GM18868 (cell line): ENCODE results near the gene MMD2.
"Not testable (repeated sequence)": the region's sequence is repeated elsewhere in the genome, so short reads cannot be mapped to it uniquely, and the experiment has no call there.

Experiments used
- ATAC-seq: cut with Tn5 transposase; IDR thresholded peaks from one replicate; pipeline ENCODE4 v1.9.1; 2021; ENCODE audit warnings: mild to moderate bottlenecking, moderate library complexity; ENCODE audit not compliant: unreplicated experiment

The MMD2 gene

GRCh38 chr7:4895766-4896165 is 63.2 kb downstream of the MMD2 start:
- no peak for ATAC-seq

- ATAC-seq: no peak
Measured at GRCh38 chr7:4894482-4894881, 64.5 kb downstream of the MMD2 start.

- ATAC-seq: no peak
Measured at GRCh38 chr7:4893929-4894475, 65.0 kb downstream of the MMD2 start.

GRCh38 chr7:4893188-4893587 is 65.8 kb downstream of the MMD2 start:
- ATAC-seq: not testable (repeated sequence)

- ATAC-seq: not testable (repeated sequence)
Measured at GRCh38 chr7:4891522-4891921, 67.5 kb downstream of the MMD2 start.

- ATAC-seq: no peak
Measured at GRCh38 chr7:4889682-4890081, 69.3 kb downstream of the MMD2 start.

GRCh38 chr7:4888161-4888560 is 70.8 kb downstream of the MMD2 start:
- no peak for ATAC-seq

GRCh38 chr7:4886671-4887070 is 72.3 kb downstream of the MMD2 start:
- ATAC-seq: no peak

GRCh38 chr7:4885317-4885807 is 73.6 kb downstream of the MMD2 start:
- no peak for ATAC-seq

GRCh38 chr7:4884164-4884563 is 74.8 kb downstream of the MMD2 start:
- ATAC-seq: no peak

- ATAC-seq: no peak
Measured at GRCh38 chr7:4883372-4884144, 75.4 kb downstream of the MMD2 start, which contains the start of gene RADIL. RADIL (minus strand) TSS chr7:4883716; CDS start chr7:4878139, 5,577 bp downstream.

- ATAC-seq: no peak
Measured at GRCh38 chr7:4883033-4883371, 76.0 kb downstream of the MMD2 start.

- no peak for ATAC-seq
Measured at GRCh38 chr7:4882169-4883032, 76.6 kb downstream of the MMD2 start.

- no peak for ATAC-seq
Measured at GRCh38 chr7:4880218-4880617, 78.8 kb downstream of the MMD2 start.

- ATAC-seq: no peak
Measured at GRCh38 chr7:4879396-4880081, 79.4 kb downstream of the MMD2 start.

- ATAC-seq: no peak
Measured at GRCh38 chr7:4878336-4879335, 80.4 kb downstream of the MMD2 start.

- no peak for ATAC-seq
Measured at GRCh38 chr7:4876586-4876985, 82.4 kb downstream of the MMD2 start.

- ATAC-seq: no peak
Measured at GRCh38 chr7:4875391-4875790, 83.6 kb downstream of the MMD2 start.

GRCh38 chr7:4873071-4873944 is 85.7 kb downstream of the MMD2 start:
- ATAC-seq: no peak
